Anterior cingulate cortex (tissue), 58 donors: Measurements from ENCODE around the gene NPPB.
A peak's percentile ranks its signal among the peaks of the same experiment; 100 is the strongest.

Experiments used
- DNase-seq, 58 donors: peaks; one replicate each; lab custom pipeline; 2025; lab: John Stamatoyannopoulos, UW

Gene NPPB

DNA sequence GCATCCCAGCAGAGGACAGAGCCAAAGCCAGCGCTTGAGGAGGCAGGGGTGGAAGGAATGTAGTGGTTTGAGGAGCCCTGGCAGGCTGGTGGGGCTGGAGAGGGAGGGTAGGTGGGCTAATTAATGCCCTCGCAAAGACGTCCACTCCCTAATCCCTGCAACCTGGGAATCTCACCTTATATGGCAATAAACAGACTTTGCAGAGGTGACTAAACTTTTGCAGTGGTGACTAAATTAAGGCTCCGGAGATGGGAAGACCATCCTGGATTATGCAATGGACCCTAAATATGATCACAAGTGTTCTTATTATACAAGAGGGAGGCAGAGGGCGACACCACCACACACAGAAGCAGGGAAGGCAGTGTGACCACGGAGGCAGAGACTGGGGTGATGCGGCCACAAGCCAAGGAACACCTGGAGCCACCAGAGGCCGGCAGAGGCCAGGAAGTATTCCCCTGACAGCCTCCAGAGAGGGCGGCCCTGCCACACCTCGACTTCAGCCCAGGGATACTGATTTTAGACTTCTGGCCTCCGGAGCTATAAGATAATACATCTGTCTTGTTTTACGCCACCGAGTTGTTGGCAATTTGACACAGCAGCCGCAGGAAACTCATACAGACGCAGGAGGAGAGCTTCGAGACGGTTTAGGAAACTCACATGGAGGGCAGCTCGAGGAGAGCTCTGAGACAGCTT lies 23.1 kb upstream of the NPPB start:
- no peak for DNase-seq

- DNase-seq: peak in 25 of 58 donors; percentile 5 to 73 (median 31)
Measured at GRCh38 chr1:11880911-11881748, 22.4 kb upstream of the NPPB start.

- DNase-seq: no peak
Measured at GRCh38 chr1:11880181-11880575, 21.4 kb upstream of the NPPB start.

GRCh38 chr1:11879311-11880180 lies 20.8 kb upstream of the NPPB start:
- no peak for DNase-seq

GRCh38 chr1:11878891-11879190 lies 20.1 kb upstream of the NPPB start:
- DNase-seq: no peak

GRCh38 chr1:11878081-11878890 lies 19.5 kb upstream of the NPPB start:
- DNase-seq: no peak

DNA sequence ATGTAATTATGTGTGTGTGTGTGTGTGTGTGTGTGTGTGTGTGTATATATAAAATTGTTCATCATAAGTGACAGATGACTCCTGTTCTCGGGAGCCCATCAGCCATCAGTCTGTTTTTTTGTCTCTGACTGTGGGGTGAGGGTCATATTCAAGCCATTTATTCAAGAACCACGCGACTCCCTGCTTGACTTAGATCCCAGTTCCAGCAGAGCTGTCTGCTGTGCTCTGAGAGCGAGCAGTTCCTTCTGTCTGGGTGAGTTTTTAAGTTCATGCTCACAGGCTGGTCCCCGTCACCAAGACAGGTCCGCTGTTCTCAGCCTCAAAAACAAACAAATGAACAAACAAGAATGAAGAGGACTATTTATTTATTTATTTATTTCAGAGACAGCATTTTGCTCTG lies 18.3 kb upstream of the NPPB start:
- no peak for DNase-seq

- DNase-seq: no peak
Measured at GRCh38 chr1:11875094-11875493, 16.3 kb upstream of the NPPB start.

GRCh38 chr1:11874624-11875023 lies 15.9 kb upstream of the NPPB start:
- DNase-seq: no peak

GRCh38 chr1:11874258-11874562 lies 15.5 kb upstream of the NPPB start:
- no peak for DNase-seq

DNA sequence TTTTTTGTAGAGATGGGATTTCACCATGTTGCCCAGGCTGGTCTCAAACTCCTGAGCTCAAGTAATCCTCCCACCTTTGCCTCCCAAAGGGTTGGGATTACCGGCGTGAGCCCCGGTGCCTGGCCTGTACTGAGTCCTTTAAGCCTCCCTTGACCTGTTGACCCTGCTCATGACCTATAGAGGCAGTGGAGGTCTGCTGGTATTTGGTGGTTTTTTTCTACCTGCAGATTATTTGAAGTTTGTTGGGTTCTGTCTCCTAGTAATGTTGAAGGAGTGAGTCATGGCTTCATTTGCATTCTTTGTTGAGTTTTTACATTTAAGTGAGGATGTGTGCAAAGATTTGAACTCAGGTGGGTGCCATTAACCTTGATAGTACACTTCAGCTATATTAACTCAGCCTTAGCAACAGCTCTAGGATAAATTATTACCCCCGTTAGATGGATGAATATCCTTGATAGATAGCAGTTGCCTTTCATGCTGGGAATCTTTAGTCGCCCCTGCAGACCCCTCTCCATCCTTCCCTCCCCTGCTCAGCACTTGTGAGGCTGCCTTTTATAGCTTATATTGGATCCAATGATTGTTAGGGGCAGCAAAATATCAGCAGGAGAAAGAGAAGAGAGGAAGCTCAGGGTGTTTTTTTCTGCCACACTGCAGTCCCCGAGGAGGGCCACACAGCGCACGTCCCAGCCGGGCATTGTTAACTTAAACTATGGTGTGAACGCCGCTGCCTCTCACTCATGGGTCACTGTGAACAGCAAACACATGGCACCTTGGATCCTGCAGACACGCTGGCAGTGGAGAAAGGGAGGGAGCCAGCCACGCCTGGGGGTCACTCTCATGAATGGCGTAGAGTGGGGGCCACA lies 14.9 kb upstream of the NPPB start:
- no peak for DNase-seq

- no peak for DNase-seq
Measured at GRCh38 chr1:11872545-11872944, 13.8 kb upstream of the NPPB start.

GRCh38 chr1:11869650-11870207 lies 11.0 kb upstream of the NPPB start:
- DNase-seq: no peak

DNA sequence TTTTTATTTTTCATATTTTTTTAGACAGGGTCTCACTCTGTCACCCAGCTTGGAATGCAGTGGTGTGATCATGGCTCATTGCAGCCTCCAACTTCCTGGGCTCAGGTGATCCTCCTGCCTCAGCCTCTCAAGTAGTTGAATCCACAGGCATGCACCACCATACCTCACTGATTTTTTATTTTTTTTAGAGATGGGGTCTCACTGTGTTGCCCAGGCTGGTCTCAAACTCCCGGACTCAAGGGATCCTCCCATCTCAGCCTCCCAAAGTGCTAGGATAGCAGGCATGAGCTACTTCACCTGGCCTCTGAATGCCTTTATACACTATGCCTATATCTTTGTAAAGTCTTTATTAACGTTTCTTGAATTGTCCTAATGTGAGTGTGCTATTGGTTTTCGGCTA lies 10.4 kb upstream of the NPPB start:
- DNase-seq: no peak

GRCh38 chr1:11868331-11868980 lies 9.7 kb upstream of the NPPB start:
- DNase-seq: no peak

DNA sequence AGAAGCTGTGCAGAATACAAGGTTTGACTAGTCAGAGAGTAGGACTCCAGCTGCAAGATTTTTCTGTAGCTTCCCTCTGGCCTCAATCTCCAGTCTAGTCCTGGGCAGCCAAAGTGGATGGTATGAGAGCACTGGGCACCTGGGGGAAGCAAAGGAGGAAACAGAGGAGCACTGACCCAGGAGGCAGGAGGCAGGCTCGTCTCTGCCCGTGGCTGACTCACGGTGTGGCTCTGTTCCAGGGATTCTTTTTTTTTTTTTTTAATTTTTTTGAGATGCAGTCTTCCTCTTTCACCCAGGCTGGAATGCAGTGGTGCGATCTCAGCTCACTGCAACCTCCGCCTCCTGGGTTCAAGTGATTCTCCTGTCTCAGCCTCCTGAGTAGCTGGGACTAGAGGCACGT lies 4.1 kb upstream of the NPPB start:
- no peak for DNase-seq

GRCh38 chr1:11860587-11860986 lies 1.8 kb upstream of the NPPB start:
- DNase-seq: no peak

DNA sequence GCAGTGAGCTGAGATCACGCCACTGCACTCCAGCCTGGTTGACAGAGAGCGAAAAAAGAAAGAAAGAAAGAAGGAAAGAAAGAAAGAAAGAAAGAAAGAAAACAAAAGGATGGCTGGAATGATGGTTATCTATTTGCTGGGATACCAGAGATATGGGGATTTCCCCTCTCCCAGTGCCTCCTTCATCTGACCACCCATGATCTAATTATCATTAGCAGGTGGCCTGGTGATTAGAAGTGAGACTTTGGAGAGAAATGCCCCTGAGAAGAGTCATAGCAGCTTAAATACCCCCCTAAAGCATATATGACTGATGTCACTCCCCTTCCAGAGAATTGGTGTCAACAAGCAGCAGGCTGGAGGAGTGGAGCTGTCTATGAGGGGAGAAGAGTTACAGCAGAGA lies 1.3 kb upstream of the NPPB start:
- DNase-seq: no peak
